K562 (cell line): ENCODE results near the gene OCA2. TPM values are rescaled to one million over a fixed set of nuclear protein-coding genes. Genes with fewer than 3 reads are reported as not detected.

Experiments used
- AFF1 ChIP-seq, 2 experiments: fragments of 450-650 bp; IDR thresholded peaks; 2 replicates each; pipeline ENCODE4 v1.6.1; 2018; ENCODE audit warnings: mild to moderate bottlenecking in 2 of 2, low read depth in 1 of 2; ENCODE audit not compliant: partially characterized antibody in 2 of 2
- DACH1 ChIP-seq: fragments of 450-650 bp; IDR thresholded peaks from 2 replicates; pipeline ENCODE4 v1.6.1; 2018; ENCODE audit not compliant: partially characterized antibody
- DPF2 ChIP-seq: fragments of 450-650 bp; IDR thresholded peaks from 2 replicates; pipeline ENCODE4 v1.6.1; 2016
- GABPA ChIP-seq: fragments of 200-800 bp; sonication (Bioruptor generic); conservative IDR thresholded peaks from 2 replicates; pipeline ENCODE4 v1.6.1; 2016; ENCODE audit warnings: low read depth, missing genetic modification characterization, missing compliant biosample characterization
- HNRNPH1 ChIP-seq: fragments of 200-400 bp; formaldehyde crosslinking; optimal IDR thresholded peaks from 2 replicates; pipeline ENCODE3; 2017; ENCODE audit warnings: low read depth, mild to moderate bottlenecking, low read length, moderate library complexity
- ILK ChIP-seq: fragments of 450-650 bp; IDR thresholded peaks from 2 replicates; pipeline ENCODE4 v1.6.1; 2016; ENCODE audit warnings: missing genetic modification characterization, low read depth, mild to moderate bottlenecking, missing compliant biosample characterization, moderate library complexity, borderline replicate concordance
- JUN ChIP-seq, 2 experiments: sonication (generic) in 1 of 2; formaldehyde crosslinking in 1 of 2; IDR thresholded peaks; 2 replicates each; pipeline versions ENCODE4 v1.6.1 to v1.8.0; 2012 to 2022; ENCODE audit warnings: borderline replicate concordance in 2 of 2, mild to moderate bottlenecking in 2 of 2, improper control_type of control experiment in 1 of 2, low read depth in 1 of 2, low read length in 1 of 2, missing genetic modification reagents in 1 of 2
- MAFF ChIP-seq: IDR thresholded peaks from 2 replicates; pipeline ENCODE4 v1.6.1; 2012; ENCODE audit warnings: low read length, improper control_type of control experiment
- MAX ChIP-seq: sonication (generic); formaldehyde crosslinking; IDR thresholded peaks from 2 replicates; pipeline ENCODE4 v1.9.0; 2022; ENCODE audit warnings: mild to moderate bottlenecking, missing genetic modification reagents
- NFIC ChIP-seq: fragments of 450-650 bp; IDR thresholded peaks from 2 replicates; pipeline ENCODE4 v1.6.1; 2017; ENCODE audit warnings: mild to moderate bottlenecking, inconsistent platforms
- NFYB ChIP-seq: IDR thresholded peaks from 2 replicates; pipeline ENCODE4 v1.6.1; 2011; ENCODE audit warnings: mild to moderate bottlenecking, moderate library complexity; ENCODE audit not compliant: insufficient read length; ENCODE audit errors: extremely low read depth
- NR2C1 ChIP-seq, 2 experiments: fragments of 450-650 bp; IDR thresholded peaks; 2 replicates each; pipeline ENCODE4 v1.6.1; 2017; ENCODE audit warnings: mild to moderate bottlenecking in 2 of 2, antibody characterized with exemption in 1 of 2, inconsistent platforms in 1 of 2, missing compliant biosample characterization in 1 of 2, missing genetic modification characterization in 1 of 2
- NR2F6 ChIP-seq: fragments of 450-650 bp; formaldehyde crosslinking; IDR thresholded peaks from 2 replicates; pipeline ENCODE4 v1.4.0; 2020; ENCODE audit warnings: mild to moderate bottlenecking
- RCOR1 ChIP-seq, 2 experiments: IDR thresholded peaks; 2 replicates each; pipeline ENCODE4 v1.6.1; 2012; ENCODE audit warnings: low read depth in 2 of 2, low read length in 2 of 2, borderline replicate concordance in 1 of 2, improper control_type of control experiment in 1 of 2
- TEAD1 ChIP-seq, 2 experiments: fragments of 450-650 bp in 1 of 2; sonication (generic) in 1 of 2; formaldehyde crosslinking; IDR thresholded peaks; 2 replicates each; pipeline versions ENCODE4 v1.4.0 to v1.8.0; 2020 to 2022; ENCODE audit warnings: mild to moderate bottlenecking in 2 of 2, missing genetic modification reagents in 1 of 2
- ZBTB49 ChIP-seq: sonication (generic); formaldehyde crosslinking; IDR thresholded peaks from 2 replicates; pipeline ENCODE4 v1.8.0; 2022; ENCODE audit warnings: missing genetic modification reagents, mild to moderate bottlenecking, borderline replicate concordance
- ZNF175 ChIP-seq: fragments of 200-800 bp; sonication (Bioruptor generic); IDR thresholded peaks from 2 replicates; pipeline ENCODE4 v1.6.1; 2016; ENCODE audit warnings: low read depth, mild to moderate bottlenecking, missing genetic modification characterization, missing compliant biosample characterization
- ZNF551 ChIP-seq: fragments of 250-450 bp; sonication (Bioruptor Pico); IDR thresholded peaks from 2 replicates; pipeline ENCODE4 v1.5.0; 2021; ENCODE audit warnings: mild to moderate bottlenecking, moderate library complexity
- polyA plus RNA-seq, 8 experiments: library from polyadenylated mRNA; depleted of rRNA in 4 of 8; stranded (reverse) in 5 of 8; unstranded in 3 of 8; fragments of >200 nt; fragmentation: Nextera tagmentation in 2 of 8; fragmentation: Illumina TruSeq in 1 of 8; extraction: Ambion mirVana in 2 of 8; extraction: Trizol in 1 of 8; gene quantifications; 2 replicates each; pipeline versions ENCODE4 v1.2.1 to v1.2.3, GENCODE V29; 2011 to 2014; ENCODE audit warnings: inconsistent platforms in 1 of 8, missing spikeins in 1 of 8
- total RNA-seq, 7 experiments: library from RNA; depleted of rRNA in 6 of 7; stranded (reverse); fragments of >200 nt in 6 of 7; fragmentation: Illumina TruSeq in 2 of 7; extraction: Trizol in 2 of 7; gene quantifications; 2 replicates each; pipeline versions ENCODE4 v1.2.1 to v1.2.3, GENCODE V29; 2011 to 2021; ENCODE audit warnings: low replicate concordance in 1 of 7

Gene OCA2
- total and polyA plus RNA-seq, 9 of the 15 experiments (the other 6 are each of a cell fraction or from before 2014, with no cell fraction given): 0.07 to 0.59 (median 0.17) TPM; not detected in 1

- no peak for TF ChIP-seq HNRNPH1
- TF ChIP-seq RCOR1 (IDR thresholded peaks at IDR 0.05; ENCODE audit: borderline replicate concordance in 1 of 2, low read depth in 2 of 2, low read length in 2 of 2): no peak
- TF ChIP-seq MAX (CRISPR knock-in tag): no peak
- TF ChIP-seq DACH1: no peak
- TF ChIP-seq ZBTB49 (CRISPR knock-in tag): no peak
- TF ChIP-seq ILK: no peak
- 0 out of 2 replicates have a peak, but pooled peaks have one; percentile 16 for TF ChIP-seq NR2C1 (IDR thresholded peaks at IDR 0.05)
- no peak for TF ChIP-seq NR2C1 (tag; IDR thresholded peaks at IDR 0.05)
- no peak for TF ChIP-seq ZNF175 (CRISPR knock-in tag)
- TF ChIP-seq GABPA (tag): no peak
- no peak for TF ChIP-seq JUN (IDR thresholded peaks at IDR 0.05; ENCODE audit: borderline replicate concordance, low read depth, low read length)
- no peak for TF ChIP-seq JUN (CRISPR knock-in tag; IDR thresholded peaks at IDR 0.05; ENCODE audit: borderline replicate concordance)
- TF ChIP-seq MAFF: no peak
- peak; percentile 25; the same call in 1 of the 2 replicates for TF ChIP-seq DPF2
- no peak for TF ChIP-seq NR2F6 (CRISPR knock-in tag)
- no peak for TF ChIP-seq AFF1 (IDR thresholded peaks at IDR 0.05; ENCODE audit: low read depth in 1 of 2, partially characterized antibody in 2 of 2)
- no peak for TF ChIP-seq NFIC
- no peak for TF ChIP-seq TEAD1 (CRISPR knock-in tag; IDR thresholded peaks at IDR 0.05)
- TF ChIP-seq NFYB: no peak
- TF ChIP-seq ZNF551 (CRISPR knock-in tag): no peak
These were observed 533 bp upstream of the OCA2 start (continued) for GRCh38 chr15:28099555-28100140.
